ENCODE data around the gene COBLL1.

Gene COBLL1

GRCh38 chr2:164662868-164663631, 178.6 kb downstream of the COBLL1 start:
- no peak for DNase-seq

- no peak for DNase-seq
These were observed 179.6 kb downstream of the COBLL1 start for GRCh38 chr2:164662066-164662465.

GRCh38 chr2:164661349-164661748, 180.3 kb downstream of the COBLL1 start:
- no peak for DNase-seq

DNA sequence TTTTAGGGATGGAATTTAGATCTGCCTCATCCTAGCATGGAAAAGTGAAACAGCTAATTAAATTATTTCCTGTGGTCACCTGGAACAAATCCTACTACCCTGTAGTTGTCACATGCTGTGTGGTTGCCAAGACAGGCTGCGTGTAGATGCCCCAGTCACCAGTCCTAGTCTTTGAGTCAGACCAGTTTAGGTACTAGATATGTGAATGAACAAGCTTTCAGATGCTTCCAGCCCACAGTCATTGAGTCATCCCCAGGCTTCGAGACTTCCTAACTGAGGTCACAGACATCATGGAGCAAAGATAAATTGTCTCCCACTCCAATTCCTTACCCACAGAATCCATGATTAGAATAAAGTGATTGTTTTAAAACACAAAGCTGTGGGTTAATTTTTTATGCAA, 184.5 kb downstream of the COBLL1 start:
- no peak for DNase-seq

- no peak for DNase-seq
These were observed 185.9 kb downstream of the COBLL1 start for GRCh38 chr2:164655750-164656149.

DNA sequence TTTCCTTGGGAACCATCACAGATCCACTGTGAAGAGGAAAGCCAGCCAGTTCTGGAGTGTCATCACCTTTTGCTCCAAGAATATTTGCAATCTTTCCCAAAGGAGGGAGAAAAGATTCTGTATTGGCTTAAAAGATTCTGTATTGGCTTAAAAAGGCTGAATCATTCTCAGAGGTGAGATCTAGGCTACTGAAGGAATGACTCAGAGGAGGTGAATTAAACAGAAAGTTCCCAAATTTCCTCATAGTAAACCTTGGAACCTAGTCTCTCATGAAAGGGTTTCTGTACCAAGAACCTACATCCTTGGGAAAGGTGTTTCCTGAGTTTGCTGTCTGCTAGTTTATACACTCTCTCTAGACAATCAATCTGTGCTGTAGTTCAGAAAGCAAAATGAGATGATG, 186.3 kb downstream of the COBLL1 start:
- DNase-seq = no peak

DNA sequence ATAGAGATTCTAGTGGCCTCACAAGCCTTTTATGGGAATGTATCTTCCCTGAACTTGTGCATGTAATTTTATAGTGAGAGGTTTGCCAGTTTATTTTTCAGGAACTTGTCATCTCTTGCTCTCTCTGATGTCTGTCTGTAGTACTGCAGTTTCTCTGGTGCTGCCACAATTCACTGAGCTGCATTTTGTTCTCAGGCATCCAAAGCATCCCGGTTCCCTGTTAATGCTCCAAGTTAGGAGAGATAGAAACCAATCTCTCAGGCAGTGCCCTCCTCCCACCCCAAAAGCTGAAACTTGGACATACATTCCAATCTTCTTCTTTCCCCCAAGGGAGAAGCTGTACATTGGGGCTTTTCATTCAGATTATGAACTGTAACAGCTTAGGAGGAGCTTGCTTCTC, 190.3 kb downstream of the COBLL1 start:
- no peak for DNase-seq

DNA sequence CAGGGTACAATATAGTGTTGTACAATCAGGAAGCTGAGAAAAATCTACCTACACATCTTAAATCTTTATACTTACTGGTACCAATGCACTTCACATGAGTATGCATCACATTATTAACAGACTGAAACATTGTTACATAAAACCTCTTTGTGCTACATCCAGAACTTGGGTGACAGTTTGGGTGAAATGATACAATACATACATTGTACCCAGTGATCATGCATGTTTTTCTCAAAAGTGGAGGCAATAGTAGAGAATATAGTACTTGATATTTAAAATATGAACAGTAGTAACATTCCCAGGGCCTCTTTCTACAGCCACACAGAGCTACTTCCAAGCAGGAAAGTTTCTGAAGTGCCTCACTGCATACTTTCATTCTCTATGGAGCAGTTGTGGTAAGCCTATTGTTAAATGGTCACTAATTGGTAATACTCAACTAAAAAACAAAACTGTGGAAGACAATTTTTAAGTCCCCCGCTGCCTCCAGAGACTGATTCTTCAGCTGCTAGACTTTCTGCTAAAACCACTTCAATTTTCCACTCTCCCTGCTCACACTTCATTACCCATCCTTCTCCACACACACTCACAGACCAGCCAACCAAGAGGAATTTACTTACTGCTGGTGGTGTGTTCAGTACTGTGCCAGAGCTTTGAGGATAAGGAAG, 197.5 kb downstream of the COBLL1 start:
- no peak for DNase-seq

GRCh38 chr2:164642946-164643555, 198.6 kb downstream of the COBLL1 start:
- DNase-seq = no peak

GRCh38 chr2:164642268-164642667, 199.4 kb downstream of the COBLL1 start:
- DNase-seq = no peak
